Measurements from ENCODE around the gene ACOXL. TPM values are rescaled to one million over a fixed set of nuclear protein-coding genes. Genes with fewer than 3 reads are reported as not detected.
A peak's percentile ranks its signal among the peaks of the same experiment; 100 is the strongest.

Gene ACOXL
- total RNA-seq, 4 donors from 2014 or later = 0.64 TPM; not detected in 3

GRCh38 chr2:110858135-110858725 lies 125.9 kb downstream of the ACOXL start:
- no peaks in the 10 kb centered on the region for H3K36me3 ChIP-seq
- peak in 1 of 2 donors; percentile 28 for DNase-seq (ENCODE audit: low spot score in 2 of 2)
- H3K4me1 ChIP-seq = no peaks in the 10 kb centered on the region
- no peak overlapping the region for H3K4me3 ChIP-seq
- no peak overlapping the region for H3K27ac ChIP-seq
- TF ChIP-seq POLR2A (IDR thresholded peaks at IDR 0.05) (no peak), CTCF (IDR thresholded peaks at IDR 0.05) (no peak), POLR2AphosphoS5 (IDR thresholded peaks at IDR 0.05) (no peak), EP300 (IDR thresholded peaks at IDR 0.05) (no peak)
- WGBS = 32% methylated on average over 12 of the region's 12 CpGs
- no peaks in the 10 kb centered on the region for H3K9me3 ChIP-seq
- H3K27me3 ChIP-seq = peaks cover 47% of the 10 kb centered on the region

GRCh38 chr2:110858993-110859701 lies 126.8 kb downstream of the ACOXL start:
- Histone ChIP-seq H3K4me1 (no peaks in the 10 kb centered on the region), H3K9me3 (no peaks in the 10 kb centered on the region), H3K36me3 (no peaks in the 10 kb centered on the region), H3K4me3 (no peak overlapping the region), H3K27me3 (peaks cover 54% of the 10 kb centered on the region), H3K27ac (no peak overlapping the region)
- TF ChIP-seq POLR2AphosphoS5 (IDR thresholded peaks at IDR 0.05) = no peak
- TF ChIP-seq EP300 (IDR thresholded peaks at IDR 0.05) = no peak
- no peak for TF ChIP-seq CTCF (IDR thresholded peaks at IDR 0.05)
- no peak for TF ChIP-seq POLR2A (IDR thresholded peaks at IDR 0.05)
- DNase-seq (ENCODE audit: low spot score in 2 of 2) = peak in 1 of 2 donors; percentile 2
- 50% methylated on average over 13 of the region's 13 CpGs for WGBS

- H3K27me3 ChIP-seq = peaks cover 56% of the 10 kb centered on the region
- 81% methylated on average over 8 of the region's 8 CpGs for WGBS
- H3K36me3 ChIP-seq = no peaks in the 10 kb centered on the region
- H3K4me3 ChIP-seq = no peak overlapping the region
- H3K9me3 ChIP-seq = no peaks in the 10 kb centered on the region
- H3K4me1 ChIP-seq = no peaks in the 10 kb centered on the region
- no peak overlapping the region for H3K27ac ChIP-seq
- DNase-seq (ENCODE audit: low spot score in 2 of 2) = no peak
- no peak for TF ChIP-seq POLR2A (IDR thresholded peaks at IDR 0.05)
- no peak for TF ChIP-seq CTCF (IDR thresholded peaks at IDR 0.05)
- no peak for TF ChIP-seq POLR2AphosphoS5 (IDR thresholded peaks at IDR 0.05)
- TF ChIP-seq EP300 (IDR thresholded peaks at IDR 0.05) = no peak
Observed at GRCh38 chr2:110860630-110861029, 128.3 kb downstream of the ACOXL start.

GRCh38 chr2:110861616-110862260 lies 129.4 kb downstream of the ACOXL start:
- H3K4me3 ChIP-seq = no peak overlapping the region
- no peak overlapping the region for H3K27ac ChIP-seq
- H3K36me3 ChIP-seq = no peaks in the 10 kb centered on the region
- no peak for TF ChIP-seq EP300 (IDR thresholded peaks at IDR 0.05)
- no peak for TF ChIP-seq POLR2AphosphoS5 (IDR thresholded peaks at IDR 0.05)
- no peak for TF ChIP-seq CTCF (IDR thresholded peaks at IDR 0.05)
- TF ChIP-seq POLR2A (IDR thresholded peaks at IDR 0.05) = no peak
- no peak for DNase-seq (ENCODE audit: low spot score in 2 of 2)
- no peaks in the 10 kb centered on the region for H3K4me1 ChIP-seq
- H3K9me3 ChIP-seq = no peaks in the 10 kb centered on the region
- 84% methylated on average over 17 of the region's 17 CpGs for WGBS
- peaks cover 60% of the 10 kb centered on the region for H3K27me3 ChIP-seq

GRCh38 chr2:110863726-110864125 lies 131.4 kb downstream of the ACOXL start:
- no peaks in the 10 kb centered on the region for H3K9me3 ChIP-seq
- no peak overlapping the region for H3K4me3 ChIP-seq
- WGBS = 73% methylated on average over 2 of the region's 2 CpGs
- peak in 1 of 2 donors; percentile 21 for DNase-seq (ENCODE audit: low spot score in 2 of 2)
- H3K27me3 ChIP-seq = peaks cover 52% of the 10 kb centered on the region
- no peaks in the 10 kb centered on the region for H3K36me3 ChIP-seq
- H3K4me1 ChIP-seq = no peaks in the 10 kb centered on the region
- no peak for TF ChIP-seq CTCF (IDR thresholded peaks at IDR 0.05)
- no peak overlapping the region for H3K27ac ChIP-seq
